NOMO-1 treated with DMSO at 0.1 percent for 48 hours (cell line): Measurements from ENCODE around the gene ICAM5.

Experiments
- DNase-seq: peaks from one replicate; lab custom pipeline; 2025; ENCODE audit not compliant: unreplicated experiment; lab: John Stamatoyannopoulos, UW

The ICAM5 gene

DNA sequence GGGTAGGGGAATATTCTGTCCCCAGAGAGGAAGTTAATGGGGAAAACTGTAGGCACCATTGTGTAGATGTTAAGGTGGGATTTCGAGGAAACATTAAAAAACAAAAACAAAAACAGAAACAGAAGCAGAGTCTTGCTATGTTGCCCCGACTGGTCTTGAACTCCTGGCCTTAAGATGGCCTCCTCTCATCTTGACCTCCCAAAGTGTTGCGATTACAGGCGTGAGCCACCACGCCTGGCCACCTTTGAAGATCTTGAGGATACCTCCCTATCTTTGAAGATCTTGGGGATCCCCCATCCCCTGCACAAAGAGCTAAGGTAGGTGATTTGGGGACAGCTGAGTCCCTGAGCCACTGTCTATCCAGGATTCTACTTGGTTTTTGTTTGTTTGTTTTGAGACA lies 50.2 kb downstream of the ICAM5 start:
- no peak for DNase-seq

DNA sequence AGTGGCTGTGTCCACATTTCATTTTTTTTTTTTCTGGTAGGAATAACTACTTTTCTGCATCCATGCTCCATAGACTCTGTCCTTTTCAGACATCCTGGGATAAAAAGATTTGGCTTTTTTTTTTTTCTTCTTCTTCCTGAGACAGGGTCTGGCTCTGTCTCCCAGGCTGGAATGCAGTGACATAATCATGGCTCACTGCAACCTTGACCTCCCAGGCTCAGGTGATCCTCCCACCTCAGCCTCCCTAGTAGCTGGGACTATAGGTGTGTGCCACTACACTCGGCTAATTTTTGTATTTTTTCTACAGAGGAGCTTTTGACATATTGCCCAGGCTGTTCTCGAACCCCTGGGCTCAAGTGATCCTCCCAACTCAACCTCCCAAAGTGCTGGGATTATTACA lies 53.7 kb downstream of the ICAM5 start:
- DNase-seq = no peak

DNA sequence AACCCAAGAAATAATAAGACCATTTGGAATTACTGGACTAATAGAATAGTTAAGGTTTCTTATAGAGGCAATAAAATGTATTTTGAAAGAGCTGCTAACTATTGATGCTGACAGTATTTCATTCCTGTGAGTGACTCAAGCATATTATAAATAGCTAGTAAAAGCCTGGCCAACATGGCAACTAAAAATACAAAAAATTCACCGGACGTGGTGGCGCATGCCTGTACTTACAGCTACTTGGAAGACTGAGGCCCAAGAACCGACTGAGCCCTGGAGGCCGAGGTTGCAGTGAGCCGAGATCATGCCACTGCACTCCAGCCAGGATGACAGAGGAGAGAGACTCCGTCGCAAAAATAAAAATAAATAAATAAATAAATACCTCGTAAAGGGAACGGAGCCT lies 55.0 kb downstream of the ICAM5 start:
- DNase-seq = no peak
